Lower leg skin (tissue), 3 donors: ENCODE measurements around the gene SDK1.

Source experiments
- CTCF ChIP-seq, 3 donors: fragments of 450-650 bp; IDR thresholded peaks; one replicate each; pipeline ENCODE4 v1.5.1; 2016; ENCODE audit warnings: antibody characterized with exemption in 3 of 3, mild to moderate bottlenecking in 3 of 3, moderate library complexity in 2 of 3
- POLR2A ChIP-seq, 2 donors: fragments of 450-650 bp; IDR thresholded peaks; one replicate each; pipeline ENCODE4 v1.6.1; 2016 to 2017; ENCODE audit warnings: antibody characterized with exemption in 2 of 2, mild to moderate bottlenecking in 1 of 2, moderate library complexity in 1 of 2

- TF ChIP-seq POLR2A (IDR thresholded peaks at IDR 0.05) (no peak), CTCF (IDR thresholded peaks at IDR 0.05) (no peak)
These were observed 806.8 kb downstream of the SDK1 start for GRCh38 chr7:4107839-4108238.
